ENCODE data around the gene FGD3.

DNA sequence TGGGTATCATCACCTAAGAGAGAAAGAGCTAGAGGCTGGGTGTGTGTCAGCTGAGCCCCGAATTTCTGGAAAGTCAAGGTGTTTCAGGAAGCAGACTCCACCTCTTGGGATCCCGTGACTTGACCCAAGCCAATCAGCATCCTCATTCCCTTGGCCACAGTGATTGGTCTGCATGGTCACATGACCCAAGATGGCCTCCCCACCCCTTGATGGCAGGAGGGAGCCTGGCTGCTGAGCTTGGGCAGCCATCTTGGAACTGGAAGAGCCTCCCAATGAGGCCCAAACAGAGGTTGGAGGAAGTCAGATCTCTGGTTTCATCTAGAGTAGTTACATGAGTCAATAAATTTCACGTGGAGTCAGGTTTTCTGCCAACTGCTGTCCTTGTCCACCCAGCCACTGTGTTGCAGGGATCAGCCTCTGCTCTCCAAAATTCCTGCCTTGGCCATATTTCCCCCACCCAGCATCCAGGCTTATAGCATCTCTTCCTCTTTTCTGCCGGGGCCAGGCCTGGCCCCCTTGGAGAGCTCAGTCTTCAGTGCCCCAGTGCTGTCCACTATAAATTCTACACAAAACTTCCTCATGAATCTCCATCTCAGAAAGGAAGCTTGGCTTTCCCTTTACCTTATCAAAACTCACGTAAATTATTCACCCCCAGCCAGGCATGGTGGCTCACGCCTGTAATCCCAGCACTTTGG is 93.9 kb downstream of the FGD3 start:
- TF ChIP-seq, protein P1, sequence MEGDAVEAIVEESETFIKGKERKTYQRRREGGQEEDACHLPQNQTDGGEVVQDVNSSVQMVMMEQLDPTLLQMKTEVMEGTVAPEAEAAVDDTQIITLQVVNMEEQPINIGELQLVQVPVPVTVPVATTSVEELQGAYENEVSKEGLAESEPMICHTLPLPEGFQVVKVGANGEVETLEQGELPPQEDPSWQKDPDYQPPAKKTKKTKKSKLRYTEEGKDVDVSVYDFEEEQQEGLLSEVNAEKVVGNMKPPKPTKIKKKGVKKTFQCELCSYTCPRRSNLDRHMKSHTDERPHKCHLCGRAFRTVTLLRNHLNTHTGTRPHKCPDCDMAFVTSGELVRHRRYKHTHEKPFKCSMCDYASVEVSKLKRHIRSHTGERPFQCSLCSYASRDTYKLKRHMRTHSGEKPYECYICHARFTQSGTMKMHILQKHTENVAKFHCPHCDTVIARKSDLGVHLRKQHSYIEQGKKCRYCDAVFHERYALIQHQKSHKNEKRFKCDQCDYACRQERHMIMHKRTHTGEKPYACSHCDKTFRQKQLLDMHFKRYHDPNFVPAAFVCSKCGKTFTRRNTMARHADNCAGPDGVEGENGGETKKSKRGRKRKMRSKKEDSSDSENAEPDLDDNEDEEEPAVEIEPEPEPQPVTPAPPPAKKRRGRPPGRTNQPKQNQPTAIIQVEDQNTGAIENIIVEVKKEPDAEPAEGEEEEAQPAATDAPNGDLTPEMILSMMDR (IDR thresholded peaks at IDR 0.05; ENCODE audit: borderline replicate concordance, extremely low read depth, low read length, poor library complexity, severe bottlenecking): no peak
- TF ChIP-seq EZH2 (IDR thresholded peaks at IDR 0.05; ENCODE audit: borderline replicate concordance, low read depth, low read length, severe bottlenecking): no peak
